Measurements from ENCODE around the gene SYNGR2.
"Not testable (repeated sequence)": the region's sequence is repeated elsewhere in the genome, so short reads cannot be mapped to it uniquely, and the experiment has no call there.

Gene SYNGR2

DNA sequence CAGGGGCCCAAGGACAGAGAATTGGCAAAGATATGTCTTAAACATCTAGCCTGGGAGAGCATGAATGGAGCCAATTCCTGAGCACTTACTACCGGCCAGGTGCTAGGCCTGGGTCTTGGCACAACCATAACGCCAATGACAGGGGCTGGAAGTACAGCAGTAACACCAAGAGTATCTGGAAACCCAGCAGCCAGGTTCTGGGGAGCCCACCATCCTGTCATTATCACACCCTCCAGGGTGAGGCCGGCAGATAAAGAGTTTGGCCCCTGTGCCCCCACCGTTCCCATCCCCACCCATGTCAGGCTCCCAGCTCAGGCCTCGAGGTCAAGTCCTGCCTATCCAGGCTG is 38.3 kb upstream of the SYNGR2 start:
- DNase-seq, result peak; percentile 92

DNA sequence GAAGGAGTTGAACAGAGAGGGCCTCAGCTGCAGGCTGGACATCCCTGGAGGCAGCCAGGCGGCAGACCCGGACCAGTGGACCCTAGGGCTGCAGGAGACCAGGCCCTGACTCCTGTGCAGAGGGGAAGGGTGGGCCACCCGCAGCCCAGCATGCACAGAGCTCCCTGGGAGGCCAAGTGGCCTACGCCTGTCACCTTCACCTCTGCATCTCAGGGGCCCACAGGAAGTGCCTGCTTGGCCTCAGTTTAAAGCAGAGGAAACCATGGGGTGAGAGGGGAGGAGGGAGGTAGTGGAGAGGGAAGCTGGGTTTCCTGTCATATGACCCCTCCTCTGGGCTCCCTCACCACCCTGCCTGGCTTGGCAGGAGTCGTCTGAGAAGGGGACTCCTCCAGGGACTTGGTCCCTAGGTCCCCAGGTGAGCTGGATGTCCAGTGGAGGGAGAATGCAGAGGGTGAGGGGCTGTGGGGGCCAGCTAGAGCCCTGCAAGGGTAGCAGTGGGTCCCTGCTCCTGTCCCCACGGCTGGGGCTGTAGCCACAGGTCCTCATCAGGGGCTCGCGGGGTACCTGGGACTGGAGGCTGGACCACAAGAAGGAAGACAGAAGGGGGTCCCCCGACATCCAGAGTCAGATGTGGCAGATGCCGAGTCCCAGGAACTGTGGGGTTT is 37.8 kb upstream of the SYNGR2 start, which contains the start of gene TMC8:
TMC8 (plus strand) TSS at position 335 of the 665 bp plus-strand sequence. CDS start 818 bp downstream, outside the sequence.
- DNase-seq, result peak; percentile 89

GRCh38 chr17:78131172-78132083 is 37.0 kb upstream of the SYNGR2 start:
- peak; percentile 68 for DNase-seq

GRCh38 chr17:78132084-78132676 is 36.2 kb upstream of the SYNGR2 start:
- peak; percentile 72 for DNase-seq

DNA sequence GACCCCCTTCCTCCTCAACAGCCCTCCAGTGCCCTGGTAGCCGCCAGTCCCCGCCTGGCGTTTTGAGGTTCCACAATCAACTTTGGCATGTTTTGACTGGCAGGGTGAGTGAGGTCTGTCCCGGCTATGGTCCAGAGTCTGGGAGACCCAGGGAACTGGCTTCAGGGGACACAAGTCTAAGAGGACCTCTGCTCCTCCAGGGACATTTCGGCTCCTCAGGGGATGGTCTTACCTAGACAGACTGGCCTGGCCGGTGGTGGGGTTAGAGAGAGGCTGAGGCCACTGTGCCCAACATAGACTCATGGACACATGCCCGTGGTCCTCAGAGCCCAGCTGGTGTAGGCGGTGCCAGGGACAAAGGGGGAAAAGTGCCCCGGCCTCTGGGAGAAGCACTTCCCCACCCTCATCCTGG is 35.6 kb upstream of the SYNGR2 start:
- no peak for DNase-seq

DNA sequence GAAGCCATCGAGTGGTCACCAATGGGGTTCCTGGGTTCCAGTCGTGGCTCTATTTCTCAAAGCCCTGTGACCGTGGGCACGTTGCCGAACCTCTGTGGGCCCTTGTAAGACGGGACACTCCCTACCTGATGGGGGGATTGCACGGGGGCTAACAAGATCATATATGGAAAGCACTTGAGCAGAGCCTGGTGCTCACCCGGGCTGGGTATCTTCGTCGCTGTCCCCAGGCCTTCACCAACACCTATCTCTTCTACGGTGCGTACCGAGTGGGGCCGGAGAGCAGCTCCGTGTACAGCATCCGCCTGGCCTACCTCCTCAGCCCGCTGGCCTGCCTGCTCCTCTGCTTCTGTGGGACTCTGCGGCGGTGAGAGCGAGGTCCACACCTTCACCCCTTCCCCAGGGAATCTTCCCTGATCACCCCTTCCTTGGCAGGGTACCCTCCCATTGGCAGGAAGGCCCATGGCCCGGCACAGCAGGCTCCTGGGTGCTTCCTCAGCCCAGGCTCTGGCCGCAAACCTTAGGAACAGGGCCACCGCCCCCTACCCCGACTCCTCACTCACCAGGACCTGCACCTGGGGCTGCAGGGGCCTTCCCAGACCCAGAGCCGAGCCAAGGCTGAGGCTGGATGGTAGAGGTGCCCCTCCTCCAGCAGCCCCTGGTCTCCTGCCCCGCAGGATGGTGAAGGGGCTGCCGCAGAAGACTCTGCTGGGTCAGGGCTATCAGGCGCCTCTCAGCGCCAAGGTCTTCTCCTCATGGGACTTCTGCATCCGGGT is 35.0 kb upstream of the SYNGR2 start:
- no peak for DNase-seq

DNA sequence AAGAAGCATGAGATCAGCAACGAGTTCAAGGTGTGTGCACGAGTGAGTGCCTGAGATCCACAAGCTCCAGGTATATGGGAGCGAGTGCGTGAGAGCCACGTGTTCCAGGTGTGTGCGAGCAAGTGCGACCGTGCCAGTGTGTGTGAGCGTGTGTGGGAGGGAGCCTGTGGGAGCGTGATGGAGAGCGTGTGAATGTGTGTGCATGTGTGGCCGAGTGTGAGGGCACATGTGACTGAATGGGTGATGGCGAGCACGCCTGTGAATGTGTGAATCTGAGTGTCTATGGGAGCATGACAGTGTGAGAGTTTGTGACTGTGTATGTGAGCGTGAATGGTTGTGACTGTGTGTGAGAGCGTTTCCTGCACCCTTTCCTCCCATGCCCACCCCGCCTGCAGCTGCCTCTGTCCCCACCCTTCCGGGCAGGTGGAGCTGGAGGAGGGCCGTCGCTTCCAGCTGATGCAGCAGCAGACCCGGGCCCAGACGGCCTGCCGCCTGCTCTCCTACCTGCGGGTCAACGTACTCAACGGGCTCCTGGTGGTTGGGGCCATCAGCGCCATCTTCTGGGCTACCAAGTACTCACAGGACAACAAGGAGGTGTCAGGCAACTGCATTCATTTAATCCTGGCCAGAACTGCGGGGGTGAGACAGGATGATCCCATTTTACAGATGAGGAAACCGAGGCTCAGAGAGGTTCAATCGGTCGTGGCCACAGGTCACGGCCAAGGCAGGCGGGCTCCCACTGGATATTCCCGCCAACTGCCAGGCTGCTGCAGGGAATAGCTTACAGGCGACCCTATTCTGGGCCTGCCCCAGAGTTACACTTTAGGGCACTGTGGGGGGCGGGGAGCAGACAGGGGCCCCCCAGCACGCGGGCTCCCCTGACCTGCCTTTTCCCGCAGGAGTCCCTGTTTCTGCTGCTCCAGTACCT is 34.1 kb upstream of the SYNGR2 start:
- peak; percentile 88 for DNase-seq

DNA sequence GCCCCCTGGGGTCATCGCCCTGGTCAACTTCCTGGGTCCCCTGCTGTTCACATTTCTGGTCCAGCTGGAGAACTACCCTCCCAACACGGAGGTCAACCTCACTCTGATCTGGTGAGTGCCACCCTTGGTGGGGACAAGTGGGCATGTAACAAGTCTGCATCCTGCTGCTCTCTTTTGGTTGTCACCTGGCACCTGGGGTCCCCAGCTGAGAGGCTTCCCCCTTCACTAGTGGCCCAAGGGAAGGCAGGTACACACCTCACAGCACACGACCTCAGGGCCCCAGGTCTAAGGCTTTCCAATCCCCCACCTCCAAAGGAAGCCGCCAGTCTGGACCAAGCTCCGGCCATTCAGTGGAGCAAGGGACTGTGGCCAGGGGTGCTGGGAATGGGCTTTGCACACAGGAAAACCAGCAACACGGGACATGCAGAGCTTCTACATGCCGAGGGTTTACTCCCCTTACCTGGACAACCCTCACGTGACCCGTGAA is 33.4 kb upstream of the SYNGR2 start:
- no peak for DNase-seq

DNA sequence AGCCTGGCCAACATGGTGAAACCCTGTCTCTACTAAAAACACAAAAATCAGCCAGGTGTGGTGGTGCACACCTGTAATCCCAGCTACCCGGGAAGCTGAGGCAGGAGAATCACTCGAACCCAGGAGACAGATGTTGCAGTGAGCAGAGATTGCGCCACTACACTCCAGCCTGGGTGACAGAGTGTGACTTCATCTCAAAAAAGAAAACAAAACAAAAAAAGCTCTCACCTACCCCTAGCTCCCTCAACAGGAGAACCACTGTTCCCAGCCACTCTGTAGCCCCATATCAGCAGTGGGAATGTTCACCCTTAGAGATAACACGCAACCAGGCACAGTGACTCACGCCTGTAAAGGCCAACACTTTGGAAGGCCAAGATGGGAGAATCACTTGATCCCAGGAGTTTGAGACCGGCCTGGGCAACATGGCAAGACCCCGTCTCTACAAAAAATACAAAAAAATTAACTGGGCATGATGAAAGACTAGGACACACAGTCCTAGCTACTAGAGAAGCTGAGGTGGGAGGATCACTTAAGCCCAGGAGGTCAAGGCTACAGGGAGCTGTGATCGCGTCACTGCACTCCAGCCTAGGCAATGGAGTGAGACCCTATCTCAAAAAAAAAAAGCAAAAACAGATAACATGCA is 32.4 kb upstream of the SYNGR2 start:
- no peak for DNase-seq

GRCh38 chr17:78137392-78138203 is 30.8 kb upstream of the SYNGR2 start:
- DNase-seq, result peak; percentile 62

GRCh38 chr17:78138204-78139060 is 29.9 kb upstream of the SYNGR2 start:
- DNase-seq, result no peak

- not testable (repeated sequence) for DNase-seq
Observed at GRCh38 chr17:78139861-78140168, 28.6 kb upstream of the SYNGR2 start.

GRCh38 chr17:78140169-78141051 is 28.0 kb upstream of the SYNGR2 start:
- peak; percentile 100 for DNase-seq

GRCh38 chr17:78141437-78142118 is 26.8 kb upstream of the SYNGR2 start:
- DNase-seq, result no peak

DNA sequence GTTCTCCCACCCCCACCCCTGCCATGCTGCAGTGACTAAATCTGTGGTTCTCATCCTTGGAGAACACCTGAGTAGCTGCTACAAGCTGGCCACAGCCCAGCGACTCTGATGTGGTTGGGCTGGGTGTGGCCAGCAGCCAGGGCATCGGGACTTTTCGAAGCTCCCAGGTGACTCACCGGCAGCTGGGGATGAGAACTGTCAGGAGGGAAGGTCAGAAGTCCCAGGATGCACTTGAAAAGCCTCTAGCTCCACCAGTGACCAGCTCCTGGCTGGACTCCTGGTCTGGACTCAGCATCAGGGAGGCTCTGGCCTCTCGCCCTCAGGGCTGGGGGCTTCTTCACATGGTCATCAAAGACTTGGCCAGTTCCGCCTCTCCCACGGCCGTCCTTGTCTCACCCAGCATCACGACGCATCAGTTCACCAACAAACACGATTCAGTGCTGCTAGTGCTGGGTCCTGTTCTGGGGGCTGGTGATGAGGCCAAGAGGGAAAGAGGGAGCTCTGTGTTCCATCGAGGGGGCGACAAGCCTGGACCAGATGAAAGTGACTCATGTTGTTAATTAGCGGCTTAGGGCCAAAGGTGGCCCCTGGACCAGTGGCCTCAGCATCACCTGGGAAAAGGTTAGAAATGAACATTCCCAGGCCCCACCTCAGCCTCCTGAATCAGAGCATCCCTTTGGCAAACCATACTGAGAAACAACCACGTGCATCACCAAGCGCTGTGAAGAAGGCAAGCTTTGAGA is 26.1 kb upstream of the SYNGR2 start:
- DNase-seq, result no peak

- no peak for DNase-seq
Observed at GRCh38 chr17:78143214-78144146, 24.9 kb upstream of the SYNGR2 start.
